ENCODE results near the gene VCX3B.
A peak's percentile ranks its signal among the peaks of the same experiment; 100 is the strongest.
"Not testable (repeated sequence)": the region's sequence is repeated elsewhere in the genome, so short reads cannot be mapped to it uniquely, and the experiment has no call there.

Gene VCX3B

DNA sequence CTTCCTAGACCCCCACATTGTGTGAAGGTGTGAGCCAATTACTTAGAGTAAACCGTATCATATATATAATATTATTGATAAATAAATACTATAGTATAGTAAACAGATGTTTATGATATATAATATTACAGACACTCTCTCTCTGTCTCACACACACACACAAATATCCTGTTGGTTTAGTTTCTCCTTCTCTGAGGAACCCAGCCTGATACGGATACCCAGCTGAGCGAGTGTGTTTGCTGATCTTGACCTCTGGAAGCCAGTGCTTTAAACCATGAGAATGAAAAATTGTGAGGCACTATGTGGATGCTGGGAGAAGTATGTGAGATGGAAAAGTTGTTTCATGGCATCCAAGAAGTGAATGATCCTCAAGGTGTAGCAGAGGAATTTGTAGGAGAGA lies at the start of gene VCX3B:
TSS of gene VCX3B (plus strand) at position 301 of the 400 bp plus-strand sequence. CDS start 621 bp downstream, outside the sequence.
- not testable (repeated sequence) for DNase-seq

DNA sequence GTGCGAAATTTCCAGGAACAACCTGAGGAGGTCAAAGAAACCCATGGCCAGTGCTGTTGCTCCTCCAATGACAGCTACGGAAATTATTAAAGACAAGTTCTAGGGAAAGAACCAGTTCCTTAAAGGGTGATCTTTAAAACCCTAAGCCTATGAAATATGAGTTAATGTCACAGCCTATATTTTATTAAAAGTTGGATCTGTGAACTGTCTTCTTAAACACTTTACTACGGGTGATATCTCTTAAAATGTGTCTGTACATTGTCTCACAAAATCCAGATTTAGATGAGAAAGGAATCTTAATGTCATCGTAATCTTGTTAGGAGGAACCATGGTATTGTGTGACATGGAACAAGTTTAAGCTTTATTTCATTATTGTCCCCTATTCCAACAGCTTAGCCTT lies 46.3 kb upstream of the VCX3B start:
- no peak for DNase-seq

DNA sequence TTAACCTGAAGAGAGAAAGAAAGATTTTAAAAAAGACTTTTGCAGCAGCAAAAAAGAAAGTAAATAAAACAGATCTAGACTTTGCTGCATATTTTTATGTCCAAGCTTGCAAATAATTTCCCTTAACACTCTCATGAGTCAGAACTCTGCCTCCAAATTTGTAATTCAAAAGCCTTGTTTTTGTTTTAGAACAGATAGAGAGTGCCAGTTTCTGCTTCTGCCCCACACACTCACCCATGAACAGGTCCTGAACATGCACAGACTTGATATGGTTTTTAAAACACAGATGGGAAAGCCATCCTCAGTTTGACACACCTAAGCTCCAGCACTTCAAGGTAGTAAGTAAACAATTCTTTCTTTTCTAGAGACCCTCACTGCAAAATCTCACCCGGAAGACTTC lies 39.7 kb upstream of the VCX3B start:
- peak; percentile 69 for DNase-seq

DNA sequence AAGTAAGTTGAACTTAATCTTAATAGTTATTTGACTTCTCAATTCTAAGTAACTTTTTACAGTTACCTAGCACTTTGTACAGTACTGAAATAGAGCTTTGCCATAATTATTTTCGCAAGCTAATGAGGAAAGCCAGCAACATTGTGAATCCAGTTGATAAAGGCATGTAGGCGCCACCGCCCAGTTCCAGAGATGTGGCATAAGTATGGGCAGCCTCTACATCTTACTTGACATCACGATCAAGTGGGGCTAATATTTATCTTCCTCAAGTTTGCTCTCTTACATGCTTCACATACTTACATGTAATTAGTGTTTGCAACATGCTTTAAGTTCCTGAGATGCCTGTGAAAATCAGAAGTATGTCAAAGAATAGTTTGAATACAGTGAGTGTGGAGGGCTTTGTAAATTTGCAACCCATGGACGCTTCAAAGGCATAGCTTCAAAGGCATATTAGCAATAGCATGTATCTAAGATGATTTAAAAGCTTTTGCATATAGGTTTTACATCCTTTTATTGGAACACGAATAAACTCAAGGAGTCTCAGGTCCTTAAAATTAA lies 34.9 kb upstream of the VCX3B start:
- no peak for DNase-seq

DNA sequence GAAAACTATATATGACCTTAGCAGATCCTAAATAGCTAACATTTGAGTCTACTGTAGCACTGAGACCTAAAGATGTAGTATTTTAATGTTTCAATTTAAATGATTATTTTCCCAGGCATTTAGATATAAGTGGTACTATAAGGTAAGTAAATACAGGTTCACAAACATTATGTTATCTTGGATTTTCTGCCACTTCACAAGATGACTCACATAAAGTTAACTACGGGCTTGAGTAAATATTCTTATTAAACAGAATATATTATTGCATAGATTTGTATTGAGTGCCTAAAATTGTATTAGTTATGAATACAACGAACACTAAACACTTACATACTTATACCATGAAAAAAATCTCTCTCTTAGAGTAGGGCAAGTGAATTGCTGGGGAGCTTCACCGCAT lies 34.2 kb upstream of the VCX3B start:
- no peak for DNase-seq

DNA sequence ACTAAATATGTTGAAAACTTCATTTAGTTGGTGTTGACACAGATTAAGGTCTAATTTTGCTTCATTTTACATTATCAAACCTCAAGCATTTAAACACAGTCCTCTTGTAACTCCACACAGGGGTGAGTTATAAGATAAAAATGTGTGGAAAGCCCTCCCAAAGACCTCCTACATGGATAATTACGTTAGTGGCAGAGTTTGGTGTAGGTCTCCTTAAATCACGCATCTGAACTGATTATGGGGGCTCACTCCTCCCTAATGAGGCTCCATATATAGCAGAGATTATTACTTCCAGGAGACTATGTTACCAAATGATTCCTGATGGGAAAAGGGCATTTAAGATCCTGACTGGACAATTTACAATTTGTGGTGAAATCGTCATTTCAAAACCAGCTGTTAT lies 32.2 kb upstream of the VCX3B start:
- DNase-seq = no peak

DNA sequence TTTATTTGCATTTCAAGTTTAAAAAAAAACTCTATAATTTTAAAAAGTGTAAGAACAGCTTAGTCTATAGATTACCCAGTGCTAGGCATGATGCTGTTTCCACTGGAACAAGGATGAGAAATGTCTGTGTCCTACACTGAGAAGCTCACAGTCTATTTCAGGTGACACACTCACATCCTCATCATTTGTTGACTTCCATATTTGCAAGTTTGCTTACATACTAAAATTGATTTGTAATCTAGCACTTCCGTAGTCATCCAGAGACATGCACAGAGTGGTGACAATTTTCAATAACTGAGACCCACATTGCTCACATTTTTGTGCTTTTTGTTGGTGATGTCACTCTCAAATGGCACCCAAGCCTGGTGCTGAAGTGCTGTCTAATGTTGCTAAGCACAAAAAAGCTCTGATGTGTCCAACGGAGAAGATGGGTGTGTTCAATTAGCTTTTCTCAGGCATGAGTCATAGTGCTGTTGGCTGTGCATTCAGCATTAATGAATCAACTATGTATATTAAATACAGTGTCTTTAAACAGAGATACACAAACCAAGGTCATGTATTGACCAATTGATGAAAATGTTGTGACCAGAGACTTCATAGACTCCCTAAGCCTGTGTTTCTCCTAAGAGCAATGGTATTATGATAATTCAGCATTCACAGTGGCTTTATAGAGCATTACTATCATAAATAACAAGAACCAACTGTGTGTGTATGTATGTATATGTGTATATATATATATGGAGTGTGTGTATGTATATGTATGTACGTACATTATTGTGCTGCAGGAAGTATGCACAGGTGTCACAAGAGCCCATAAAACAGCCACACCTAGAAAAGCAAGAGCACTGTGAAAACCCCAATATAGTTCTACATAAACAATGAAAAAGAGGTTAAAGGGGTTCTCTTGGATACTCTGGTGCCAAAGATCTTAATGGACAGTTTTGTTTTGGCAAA lies 31.2 kb upstream of the VCX3B start:
- DNase-seq = no peak

DNA sequence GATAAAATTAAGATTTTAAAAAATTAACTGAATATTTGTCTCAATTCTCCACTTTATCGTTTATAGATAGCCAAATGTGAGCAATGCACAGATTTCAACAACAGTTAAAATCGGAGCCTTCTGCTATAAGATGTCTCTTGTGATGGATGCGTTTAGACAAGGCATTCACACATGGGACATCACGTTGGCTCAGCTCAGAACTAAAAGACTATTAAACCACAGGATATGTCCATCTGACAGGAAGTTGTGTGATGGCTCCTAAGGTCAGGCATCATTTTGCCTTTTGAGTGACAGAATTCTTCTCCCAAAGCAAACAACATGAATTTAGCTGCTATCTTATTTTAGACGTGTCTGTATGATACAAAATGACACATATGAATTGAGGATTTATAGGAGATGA lies 17.3 kb upstream of the VCX3B start:
- DNase-seq = no peak

DNA sequence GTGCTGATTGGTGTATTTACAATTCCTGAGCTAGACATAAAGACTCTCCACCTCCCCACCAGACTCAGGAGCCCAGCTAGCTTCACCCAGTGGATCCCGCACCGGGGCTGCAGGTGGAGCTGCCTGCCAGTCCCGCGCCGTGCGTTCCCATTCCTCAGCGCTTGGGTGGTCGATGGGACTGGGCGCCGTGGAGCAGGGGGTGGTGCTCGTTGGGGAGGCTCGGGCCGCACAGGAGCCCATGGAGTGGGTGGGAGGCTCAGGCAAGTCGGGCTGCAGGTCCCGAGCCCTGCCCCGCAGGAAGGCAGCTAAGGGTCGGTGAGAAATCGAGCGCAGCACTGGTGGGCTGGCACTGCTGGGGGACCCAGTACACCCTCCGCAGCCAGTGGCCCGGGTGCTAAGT lies 12.3 kb upstream of the VCX3B start:
- not testable (repeated sequence) for DNase-seq

DNA sequence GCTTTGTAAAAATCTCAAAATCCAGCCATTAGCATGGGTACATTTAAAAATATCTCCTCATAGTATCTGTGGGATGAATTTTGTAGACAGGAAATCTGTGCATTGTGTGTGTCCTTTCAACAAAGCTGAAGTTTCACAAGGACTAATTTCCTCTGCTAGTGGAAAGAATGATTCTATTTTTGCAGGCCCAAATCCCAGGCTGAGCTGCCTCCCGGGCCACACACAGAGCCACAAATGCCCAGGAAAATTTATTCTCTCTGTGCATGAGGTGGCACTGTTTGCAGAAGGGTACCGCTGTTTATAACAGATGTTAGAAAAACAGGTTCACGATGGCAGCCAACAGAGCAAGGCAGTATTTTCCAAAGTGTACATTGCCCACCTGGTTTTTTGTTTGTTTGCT lies 11.0 kb upstream of the VCX3B start:
- DNase-seq = peak; percentile 7

DNA sequence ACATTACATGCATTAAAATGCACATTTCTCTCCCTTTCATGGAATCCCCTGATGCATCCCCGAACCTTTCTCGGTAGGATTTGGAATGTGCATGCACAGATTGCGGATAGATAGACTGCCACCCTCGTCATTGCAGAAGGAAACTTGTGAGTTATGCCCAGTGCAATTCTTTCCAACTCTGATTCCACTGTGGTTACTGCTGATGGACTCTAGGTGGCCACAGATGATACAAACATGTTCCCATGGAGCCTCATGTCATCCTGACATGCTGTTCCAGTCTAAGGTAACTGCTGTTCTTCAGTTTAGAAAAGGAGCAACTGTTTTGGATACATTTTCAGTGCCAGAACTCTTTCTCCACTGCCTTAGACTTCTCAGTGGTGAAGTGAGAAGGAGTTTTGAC lies 9.1 kb upstream of the VCX3B start:
- no peak for DNase-seq

DNA sequence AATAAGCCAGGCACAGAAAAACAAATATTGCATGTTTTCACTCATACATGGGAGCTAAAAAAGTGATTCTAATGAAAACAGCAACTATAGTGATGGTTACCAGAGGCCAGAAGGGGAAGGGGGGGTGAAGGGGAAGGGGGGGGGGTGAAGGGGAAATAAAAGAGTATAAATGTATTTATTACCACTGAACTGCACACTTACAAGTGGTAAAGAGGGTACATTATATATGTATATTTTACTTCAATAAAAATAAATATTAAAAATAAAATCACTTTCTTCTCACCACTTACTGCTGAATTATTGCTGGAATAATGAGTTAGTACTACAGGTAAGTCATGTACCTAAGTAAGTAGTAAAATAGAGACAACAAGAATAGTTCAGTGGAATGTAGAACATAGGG lies 2.1 kb upstream of the VCX3B start:
- DNase-seq = no peak

DNA sequence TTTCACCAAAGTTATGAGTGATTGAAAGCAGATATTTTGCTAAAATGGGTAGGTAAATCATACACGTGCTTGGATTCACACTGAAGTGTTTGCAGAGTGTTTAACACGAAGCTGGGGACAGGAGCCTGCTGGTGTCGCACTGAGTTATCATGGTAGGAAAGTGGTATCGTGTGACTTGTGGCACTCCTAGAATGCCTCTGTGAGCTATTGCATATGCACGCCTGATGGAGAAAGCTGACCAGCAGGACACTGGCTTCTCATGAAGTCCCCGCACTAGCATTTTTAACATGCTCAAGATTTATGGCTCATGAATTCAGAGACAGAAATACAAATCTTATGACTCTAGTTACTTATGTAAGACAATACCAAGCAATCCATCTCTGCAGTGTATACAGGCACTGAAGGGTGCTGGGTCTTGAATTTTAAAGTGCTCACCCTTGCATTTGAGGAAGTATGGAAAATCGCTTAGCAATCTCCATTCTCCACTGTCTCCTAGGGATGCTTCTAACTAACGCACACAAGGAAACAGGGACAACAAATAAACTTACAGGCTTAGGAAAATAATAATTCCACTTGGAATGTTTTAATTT lies 19.8 kb downstream of the VCX3B start:
- DNase-seq = no peak

DNA sequence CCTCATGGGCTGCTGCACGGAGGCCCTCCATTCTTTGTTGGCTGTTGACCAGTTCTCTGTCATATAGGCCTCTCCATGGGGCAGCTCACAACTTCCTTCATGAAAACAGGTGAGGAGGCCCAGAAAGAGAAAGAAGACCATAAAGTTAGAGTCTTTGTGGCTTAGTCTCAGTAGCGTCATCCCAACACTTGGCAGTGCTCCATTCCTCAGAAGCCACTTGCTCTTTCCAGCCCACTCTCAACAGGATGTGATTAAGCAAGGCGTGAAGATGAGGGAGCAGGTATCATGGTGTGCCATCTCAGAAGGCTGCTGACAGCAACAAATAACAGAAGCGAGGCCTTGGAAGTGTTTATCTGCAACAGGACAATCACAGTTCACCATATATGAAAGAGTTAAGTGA lies 30.4 kb downstream of the VCX3B start:
- not testable (repeated sequence) for DNase-seq

DNA sequence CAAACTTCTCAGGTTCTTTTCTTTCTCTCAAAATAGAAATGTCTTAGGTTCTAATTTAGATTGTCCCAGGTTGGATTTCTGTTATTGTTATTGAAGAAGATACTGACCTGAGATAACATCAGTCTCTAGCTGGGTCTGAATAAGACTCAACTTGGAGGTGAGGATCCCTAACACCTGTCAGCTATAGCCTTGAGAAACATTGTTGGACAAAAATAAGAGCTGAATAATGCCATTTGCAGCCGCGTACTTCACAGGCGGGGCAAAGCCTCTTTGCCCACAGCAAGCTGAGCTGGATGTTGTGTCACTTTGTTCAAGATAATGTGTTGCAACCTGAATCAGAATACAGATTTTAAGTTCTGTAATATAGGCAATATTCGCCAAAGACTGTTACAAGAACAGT lies 35.6 kb downstream of the VCX3B start:
- DNase-seq = no peak

DNA sequence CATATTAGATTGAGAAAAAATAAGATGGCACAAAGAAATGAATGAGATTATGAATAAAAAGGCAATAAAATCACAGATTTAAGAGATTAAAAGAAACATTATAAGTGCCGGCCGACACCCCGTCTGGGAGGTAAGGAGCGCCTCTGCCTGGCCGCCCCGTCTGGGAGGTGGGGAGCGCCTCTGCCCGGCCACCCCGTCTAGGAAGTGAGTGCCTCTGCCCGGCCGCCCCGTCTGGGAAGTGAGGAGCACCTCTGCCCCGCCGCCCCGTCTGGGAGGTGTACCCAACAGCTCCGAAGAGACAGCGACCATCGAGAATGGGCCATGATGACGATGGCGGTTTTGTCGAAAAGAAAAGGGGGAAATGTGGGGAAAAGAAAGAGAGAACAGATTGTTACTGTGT lies 37.5 kb downstream of the VCX3B start:
- DNase-seq = not testable (repeated sequence)

DNA sequence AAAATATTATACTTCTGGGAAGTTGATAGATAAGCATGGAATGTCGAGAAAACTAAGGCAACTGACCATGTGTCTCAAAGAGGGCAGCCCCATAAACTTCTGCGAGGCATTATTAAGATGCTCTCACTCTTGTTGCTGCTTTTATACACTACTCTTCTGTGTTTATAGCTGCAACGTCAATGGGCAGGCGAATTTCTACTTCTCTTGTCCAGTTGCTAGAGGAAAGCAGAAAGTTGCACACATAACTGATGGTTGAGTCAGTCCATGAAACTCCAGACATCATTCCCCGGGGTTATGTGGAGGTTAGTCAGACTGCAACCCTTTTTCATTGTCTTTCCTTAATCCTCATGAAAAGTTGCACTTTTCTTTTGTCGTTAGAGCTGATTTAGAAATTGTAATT lies 39.8 kb downstream of the VCX3B start:
- no peak for DNase-seq

All from NCI-H1105 treated with DMSO at 0.1 percent for 48 hours (cell line).